Activated T-helper 1 cell treated with anti-CD3 and anti-CD28 coated beads, Interleukin-2, amount 50 U/mL, for 16 hours (primary cell): ENCODE results near the gene TTC38.

Experiments
- DNase-seq, 2 donors: peaks; one replicate each; pipeline ENCODE4 v3.0.0-alpha.2; 2020; ENCODE audit warnings: low read depth in 1 of 2, low spot score in 1 of 2

Gene TTC38

GRCh38 chr22:46267431-46268279 is at the start of gene TTC38:
TTC38 (plus strand) TSS chr22:46268008; CDS start chr22:46268040, 32 bp downstream.
- DNase-seq: peak; percentile 21 to 26

GRCh38 chr22:46219636-46220035 is 48.2 kb upstream of the TTC38 start:
- DNase-seq: no peak

GRCh38 chr22:46220921-46221320 is 46.9 kb upstream of the TTC38 start:
- DNase-seq: no peak

GRCh38 chr22:46224044-46224897 is 43.5 kb upstream of the TTC38 start:
- DNase-seq: no peak

GRCh38 chr22:46224898-46225290 is 42.9 kb upstream of the TTC38 start:
- no peak for DNase-seq

GRCh38 chr22:46225631-46226030 is 42.2 kb upstream of the TTC38 start:
- DNase-seq: no peak

- no peak for DNase-seq
These were observed 41.2 kb upstream of the TTC38 start for GRCh38 chr22:46226577-46226976.

- DNase-seq: no peak
These were observed 38.1 kb upstream of the TTC38 start for GRCh38 chr22:46229701-46230100.

GRCh38 chr22:46230262-46230901 is 37.4 kb upstream of the TTC38 start:
- no peak for DNase-seq

GRCh38 chr22:46233231-46233630 is 34.6 kb upstream of the TTC38 start:
- DNase-seq: no peak

- no peak for DNase-seq
These were observed 32.8 kb upstream of the TTC38 start for GRCh38 chr22:46234969-46235368.

- no peak for DNase-seq
These were observed 30.2 kb upstream of the TTC38 start for GRCh38 chr22:46237453-46238124.

- DNase-seq: no peak
These were observed 29.3 kb upstream of the TTC38 start for GRCh38 chr22:46238541-46238940.

GRCh38 chr22:46239261-46240048 is 28.4 kb upstream of the TTC38 start:
- DNase-seq: no peak

GRCh38 chr22:46240073-46240472 is 27.7 kb upstream of the TTC38 start:
- DNase-seq: no peak

GRCh38 chr22:46240506-46240905 is 27.3 kb upstream of the TTC38 start:
- no peak for DNase-seq

GRCh38 chr22:46240907-46241306 is 26.9 kb upstream of the TTC38 start:
- no peak for DNase-seq

GRCh38 chr22:46241396-46242007 is 26.3 kb upstream of the TTC38 start:
- no peak for DNase-seq

- DNase-seq: no peak
These were observed 25.7 kb upstream of the TTC38 start for GRCh38 chr22:46242076-46242475.

GRCh38 chr22:46244771-46245170 is 23.0 kb upstream of the TTC38 start:
- DNase-seq: no peak
